SKM-1 treated with dmso at 0.1 percent for 144 hours (cell line): ENCODE measurements around the gene CNMD.
"Not testable (repeated sequence)": the region's sequence is repeated elsewhere in the genome, so short reads cannot be mapped to it uniquely, and the experiment has no call there.

Experiments used
- DNase-seq: peaks from one replicate; lab custom pipeline; 2025; ENCODE audit not compliant: unreplicated experiment; lab: John Stamatoyannopoulos, UW

Gene CNMD

GRCh38 chr13:52744842-52745375, 5.3 kb upstream of the CNMD start:
- DNase-seq = no peak

- DNase-seq = peak; percentile 5
Measured at GRCh38 chr13:52743988-52744387, 4.4 kb upstream of the CNMD start.

GRCh38 chr13:52743569-52743968, 3.9 kb upstream of the CNMD start:
- DNase-seq = no peak

- no peak for DNase-seq
Measured at GRCh38 chr13:52738719-52739467, 727 bp downstream of the CNMD start.

DNA sequence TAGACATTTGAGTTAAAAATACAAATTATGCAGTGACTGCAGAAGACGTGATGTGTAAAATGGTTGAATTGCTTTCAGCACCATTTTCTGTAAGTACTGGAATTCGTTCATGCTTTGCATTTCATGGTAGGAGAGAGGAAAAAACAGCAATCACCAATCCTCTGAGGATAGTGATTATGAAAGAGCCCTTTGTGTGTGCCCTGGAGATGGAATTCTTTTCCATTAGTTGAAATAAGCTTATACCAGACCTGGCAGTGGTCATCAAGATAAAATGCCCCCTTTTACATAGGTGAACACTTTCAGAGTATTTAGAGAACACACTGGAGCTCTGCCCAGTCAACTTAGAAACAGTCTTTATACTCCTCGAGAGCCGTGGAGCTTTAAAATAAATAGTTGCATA, 1.7 kb downstream of the CNMD start:
- DNase-seq = no peak

DNA sequence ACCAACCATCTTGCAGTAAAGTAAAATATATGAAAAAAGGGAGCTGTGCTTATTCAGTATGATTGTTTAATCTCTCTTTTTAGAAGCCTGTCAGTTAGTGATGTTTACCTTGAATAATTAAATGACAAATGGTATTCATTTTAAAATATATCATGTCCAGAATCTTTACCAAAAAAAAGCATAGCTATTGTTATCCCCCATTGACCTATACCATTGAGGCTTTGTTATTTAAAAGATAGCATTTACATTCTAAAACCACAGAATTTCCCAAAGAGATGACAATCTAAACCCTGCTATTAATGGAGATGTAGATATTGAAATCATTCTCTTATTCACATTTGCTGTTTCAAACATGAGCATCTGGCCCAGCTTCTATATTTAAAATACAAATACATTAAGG, 2.2 kb downstream of the CNMD start:
- no peak for DNase-seq

GRCh38 chr13:52736891-52737290, 2.7 kb downstream of the CNMD start:
- DNase-seq = no peak

DNA sequence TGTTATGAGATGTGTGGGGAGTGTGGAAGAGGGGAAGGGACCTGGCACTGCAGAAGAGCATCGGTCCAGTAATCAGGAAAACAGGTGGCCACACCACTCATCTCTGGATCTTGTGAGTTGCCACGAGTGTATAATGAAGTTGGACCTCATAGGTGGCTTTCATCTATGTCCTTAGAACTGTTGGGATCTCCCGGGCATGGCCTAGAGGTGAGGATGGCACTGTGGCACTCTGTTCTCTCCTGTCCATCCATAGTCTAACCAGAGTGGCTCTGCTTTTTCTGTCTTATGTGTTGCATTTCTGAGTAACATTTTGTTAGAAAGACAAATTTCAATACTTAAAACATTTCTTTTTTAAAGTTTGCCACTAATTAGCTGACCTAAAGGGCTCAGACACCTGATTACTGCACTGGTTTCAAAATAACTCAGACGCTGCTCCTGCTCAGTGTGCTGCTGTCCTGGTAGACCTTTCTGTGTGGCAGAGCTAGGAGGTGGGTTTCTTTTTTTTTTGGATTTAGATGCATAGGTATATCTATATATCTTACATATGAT, 5.5 kb downstream of the CNMD start:
- no peak for DNase-seq

DNA sequence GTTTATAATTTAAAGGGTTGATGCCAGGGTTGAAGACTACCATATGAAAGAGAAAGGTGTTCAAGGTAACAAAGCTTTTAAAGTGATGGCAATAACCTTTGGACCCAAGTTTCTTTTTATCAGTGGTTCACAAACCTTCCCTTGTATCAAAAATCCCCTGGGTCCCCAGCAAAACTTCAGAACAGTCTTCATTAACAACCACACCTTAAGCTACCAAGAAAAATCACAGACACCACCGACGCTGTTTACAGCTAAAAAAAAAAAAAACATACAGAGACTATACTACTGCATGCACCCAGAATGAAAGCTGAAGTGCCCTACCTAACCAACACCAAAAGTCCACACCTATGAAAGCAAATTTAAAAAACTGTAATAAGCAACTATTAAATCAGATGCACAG, 13.4 kb downstream of the CNMD start:
- DNase-seq = no peak

- no peak for DNase-seq
Measured at GRCh38 chr13:52725302-52725701, 14.3 kb downstream of the CNMD start.

- no peak for DNase-seq
Measured at GRCh38 chr13:52723181-52723580, 16.4 kb downstream of the CNMD start.

DNA sequence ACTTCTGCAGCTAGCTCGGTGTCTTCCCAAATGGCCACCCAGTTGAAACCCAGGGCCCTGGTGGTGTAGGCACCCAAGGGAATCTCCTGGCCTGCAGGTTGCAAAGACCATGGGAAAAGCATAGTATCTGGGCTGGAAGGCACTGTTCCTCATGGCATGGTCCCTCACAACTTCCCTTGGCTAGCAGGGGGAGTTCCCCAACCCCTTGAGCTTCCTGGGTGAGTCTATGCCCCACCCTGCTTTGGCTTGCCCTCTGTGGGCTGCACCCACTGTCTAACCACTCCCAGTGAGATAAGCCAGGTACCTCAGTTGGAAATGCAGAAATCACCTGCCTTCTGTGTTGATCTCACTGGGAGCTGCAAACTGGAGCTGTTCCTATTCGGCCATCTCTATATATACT, 18.3 kb downstream of the CNMD start:
- DNase-seq = not testable (repeated sequence)

DNA sequence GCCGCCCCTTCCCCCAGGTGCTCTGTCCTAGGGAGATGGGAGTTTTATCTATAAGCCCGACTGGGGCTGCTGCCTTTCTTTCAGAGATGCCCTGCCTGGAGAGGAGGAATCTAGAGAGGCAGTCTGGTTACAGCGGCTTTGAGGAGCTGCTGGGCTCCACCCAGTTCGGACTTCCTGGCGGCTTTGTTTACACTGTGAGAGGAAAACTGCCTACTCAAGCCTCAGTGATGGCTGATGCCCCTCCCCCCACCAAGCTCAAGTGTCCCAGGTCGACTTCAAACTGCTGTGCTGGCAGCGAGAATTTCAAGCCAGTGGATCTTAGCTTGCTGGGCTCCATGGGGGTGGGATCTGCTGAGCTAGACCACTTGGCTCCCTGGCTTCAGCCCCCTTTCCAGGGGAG, 18.7 kb downstream of the CNMD start:
- DNase-seq = not testable (repeated sequence)

DNA sequence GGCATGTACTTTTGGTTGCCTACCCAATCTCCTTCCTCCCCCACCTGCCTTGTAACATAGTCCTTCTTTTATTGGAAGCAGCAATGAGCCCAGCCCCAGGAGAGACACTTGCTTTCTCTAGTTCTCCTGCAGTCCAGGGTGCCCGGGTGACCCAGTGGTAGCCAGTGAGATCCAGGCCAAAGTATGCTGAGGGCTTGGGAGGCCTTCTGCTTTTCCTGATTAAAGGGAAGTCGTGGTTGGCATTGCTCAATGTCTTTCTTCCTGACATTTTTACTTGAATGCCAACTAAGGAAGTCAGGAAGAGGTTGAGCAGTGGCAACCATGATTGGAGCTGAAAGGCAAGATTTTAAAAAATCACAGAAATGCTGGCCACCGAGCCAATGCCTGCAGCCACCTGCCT, 25.7 kb downstream of the CNMD start:
- DNase-seq = peak; percentile 39

- DNase-seq = no peak
Measured at GRCh38 chr13:52712385-52712784, 27.2 kb downstream of the CNMD start.

GRCh38 chr13:52711286-52711685, 28.3 kb downstream of the CNMD start:
- no peak for DNase-seq

GRCh38 chr13:52708266-52708665, 31.4 kb downstream of the CNMD start:
- DNase-seq = not testable (repeated sequence)

- DNase-seq = no peak
Measured at GRCh38 chr13:52707375-52707774, 32.2 kb downstream of the CNMD start.

DNA sequence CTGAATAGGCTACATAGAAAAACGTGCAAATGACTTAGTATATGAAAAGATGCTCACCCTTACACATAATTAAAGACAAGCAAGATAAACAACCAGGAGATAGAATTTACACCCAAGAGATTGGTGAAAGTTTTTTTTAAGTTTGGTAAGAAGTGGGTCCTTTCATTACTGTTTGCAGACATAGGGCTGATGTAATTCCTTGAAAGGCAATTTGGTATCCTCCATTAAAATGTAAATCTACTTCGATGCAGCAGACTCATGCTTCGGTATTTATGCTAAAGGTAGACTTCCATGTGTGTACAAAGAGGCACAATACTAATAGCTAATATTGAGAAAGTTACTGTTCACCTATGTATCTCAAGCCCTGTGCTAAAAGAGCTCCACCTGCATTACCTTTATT, 33.5 kb downstream of the CNMD start:
- no peak for DNase-seq

DNA sequence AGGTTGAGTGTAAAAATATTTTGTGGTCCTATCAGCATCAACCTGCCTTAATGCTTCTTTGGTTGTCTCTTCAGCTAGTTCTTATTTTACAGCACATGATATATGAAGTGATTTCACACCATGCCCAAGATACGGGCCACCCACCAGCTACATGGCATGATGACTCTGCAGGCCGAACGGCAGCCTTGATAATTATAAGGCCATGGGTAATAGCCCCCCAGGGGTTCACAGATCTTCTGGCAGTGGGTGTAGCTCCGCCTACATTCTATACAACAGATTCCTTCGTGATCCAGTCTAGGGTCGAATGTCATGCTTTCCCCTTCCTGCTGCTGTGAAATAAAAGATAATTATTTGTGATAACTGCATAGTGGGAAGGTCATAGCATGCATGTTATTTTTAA, 36.1 kb downstream of the CNMD start:
- no peak for DNase-seq

GRCh38 chr13:52701728-52702465, 37.7 kb downstream of the CNMD start:
- DNase-seq = no peak

DNA sequence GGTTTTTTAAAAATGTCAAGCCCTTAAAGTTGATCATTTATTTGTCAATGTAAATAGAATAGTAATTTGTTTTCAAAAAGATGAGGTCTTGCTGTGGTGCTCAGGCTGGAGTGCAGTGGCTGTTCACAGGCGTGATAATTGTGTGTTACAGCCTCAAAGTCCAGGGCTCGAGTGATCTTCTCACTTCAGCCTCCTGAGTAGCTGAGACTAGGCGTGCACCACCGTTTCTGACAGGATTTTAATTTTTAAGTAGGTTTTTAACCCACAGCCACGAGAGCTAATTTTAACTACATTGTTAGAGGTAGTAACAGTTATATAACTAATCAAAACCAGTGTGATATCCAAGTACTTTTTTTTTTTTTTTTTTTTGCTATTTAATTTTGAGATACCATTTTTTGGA, 43.1 kb downstream of the CNMD start:
- no peak for DNase-seq
